H54 (cell line): ENCODE data around the gene IRS4.

Experiments
- DNase-seq: peaks from one replicate; pipeline ENCODE4 v3.0.0; 2011; ENCODE audit warnings: low spot score, mixed read lengths; ENCODE audit not compliant: insufficient read length
- FAIRE-seq: peaks from 3 replicates; lab custom pipeline; 2011; peaks lifted over from hg19 to GRCh38; lab: Jason Lieb, UNC
- POLR2A ChIP-seq: IDR thresholded peaks from 2 replicates; pipeline ENCODE4 v1.6.1; 2011; ENCODE audit warnings: low read depth, mild to moderate bottlenecking, low read length

The IRS4 gene

DNA sequence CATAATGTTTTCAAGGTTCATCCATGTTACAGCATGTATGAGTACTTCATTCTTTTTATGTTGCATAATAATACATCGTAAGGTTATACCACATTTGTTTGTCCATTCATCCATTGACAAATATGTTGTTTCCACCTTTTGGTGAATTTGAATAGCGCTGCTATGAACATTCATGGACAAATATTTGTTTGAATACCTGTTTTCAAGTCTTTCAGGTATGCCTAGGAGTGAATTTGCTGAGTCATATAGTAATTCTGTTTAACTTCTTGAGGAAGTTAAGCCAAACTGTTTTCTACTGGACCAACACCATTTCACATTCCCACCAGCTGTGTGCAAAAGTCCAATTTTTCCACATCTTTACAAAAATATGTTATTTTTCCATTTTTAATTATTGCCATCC is 31.5 kb downstream of the IRS4 start:
- no peak for TF ChIP-seq POLR2A
- FAIRE-seq, result no peak
- no peak for DNase-seq

DNA sequence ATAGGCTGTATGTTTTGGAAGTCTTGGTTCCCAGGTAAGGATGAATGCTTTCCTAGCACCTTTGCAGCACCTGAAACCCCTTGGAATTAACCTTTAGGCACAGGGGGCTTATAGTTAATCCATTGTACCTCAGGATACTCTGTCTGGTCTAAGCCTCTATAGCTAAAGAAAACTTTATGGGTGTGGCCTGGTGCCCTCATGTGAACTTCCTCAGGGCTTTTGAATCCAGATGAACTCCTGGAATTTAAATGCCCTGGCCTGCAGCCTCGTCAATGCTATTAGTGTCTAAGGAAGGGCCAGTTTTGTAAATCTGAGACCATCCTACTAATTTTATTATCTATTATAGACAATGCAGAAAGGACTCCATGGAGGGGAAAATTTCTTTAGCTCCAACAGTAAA is 33.8 kb downstream of the IRS4 start:
- DNase-seq (no peak), FAIRE-seq (no peak)
- TF ChIP-seq POLR2A, result no peak

DNA sequence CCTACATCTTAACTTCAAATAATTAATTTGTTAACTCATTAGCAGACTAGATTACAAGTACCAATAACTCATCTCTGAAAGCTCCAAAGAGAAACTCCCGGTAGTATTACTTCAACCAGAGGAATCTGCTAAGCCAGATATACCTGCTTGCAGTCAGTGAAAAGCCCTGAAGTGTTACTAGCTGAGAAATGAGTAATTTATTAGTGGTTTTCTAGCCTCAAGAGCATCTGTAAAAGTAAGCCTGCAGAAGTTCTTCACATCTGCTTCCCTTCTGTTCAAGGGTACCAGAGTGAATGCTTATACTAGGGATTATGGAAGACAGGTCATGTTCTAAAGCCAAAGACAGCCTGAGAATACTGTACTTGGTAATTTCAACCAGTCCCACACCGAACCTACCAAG is 34.7 kb downstream of the IRS4 start:
- no peak for TF ChIP-seq POLR2A
- DNase-seq (no peak), FAIRE-seq (no peak)

DNA sequence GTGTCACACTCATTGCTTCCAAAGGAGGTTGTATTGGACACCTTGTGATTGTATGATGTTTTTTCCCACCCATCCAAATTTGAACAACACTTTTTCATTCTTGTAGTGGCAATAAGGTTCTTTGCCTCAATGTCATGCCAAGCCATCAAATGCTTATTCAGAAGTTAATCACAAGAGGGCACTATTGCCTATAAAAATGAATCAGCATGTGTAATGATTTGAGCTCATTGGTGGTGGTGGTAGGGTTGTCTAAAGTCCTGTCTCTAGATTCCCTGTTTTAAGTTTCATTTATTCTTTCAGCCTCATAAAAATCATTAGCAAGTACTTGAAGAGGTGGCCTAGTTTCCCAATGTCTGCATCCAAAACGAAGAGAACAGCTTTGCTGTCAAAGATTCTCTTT is 37.0 kb downstream of the IRS4 start:
- DNase-seq (no peak), FAIRE-seq (peak; percentile 75)
- no peak for TF ChIP-seq POLR2A

DNA sequence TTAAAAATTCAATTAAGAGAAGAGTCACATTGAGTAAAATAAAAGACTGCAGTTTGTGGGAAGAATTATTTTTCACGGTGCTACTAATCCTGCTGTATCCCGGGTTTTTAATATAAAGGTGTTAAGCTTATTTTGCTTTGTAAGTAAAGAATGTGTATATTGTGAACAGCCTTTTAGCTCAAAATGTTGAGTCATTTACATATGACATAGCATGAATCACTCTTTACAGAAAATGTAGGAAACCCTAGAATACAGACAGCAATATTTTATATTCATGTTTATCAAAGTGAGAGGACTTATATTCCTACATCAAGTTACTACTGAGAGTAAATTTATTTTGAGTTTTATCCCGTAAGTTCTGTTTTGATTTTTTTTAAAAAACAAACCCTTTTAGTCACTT is 39.7 kb downstream of the IRS4 start:
- no peak for DNase-seq
- FAIRE-seq, result no peak
- TF ChIP-seq POLR2A, result no peak
